MCF 10A (cell line): Measurements from ENCODE around the gene CLMP. TPM values are rescaled to one million over a fixed set of nuclear protein-coding genes. Genes with fewer than 3 reads are reported as not detected.
A peak's percentile ranks its signal among the peaks of the same experiment; 100 is the strongest.
"Not testable (repeated sequence)": the region's sequence is repeated elsewhere in the genome, so short reads cannot be mapped to it uniquely, and the experiment has no call there.

ENCODE experiments used
- BruUV-seq: library from RNA; stranded (reverse); fragments of 400-500 nt; replicated peaks from 2 replicates; lab custom pipeline; 2021; lab: Mats Ljungman, UMichigan
- CTCF ChIA-PET: fragments of 300-600 bp; sonication (Branson Sonifier 250); formaldehyde crosslinking; extraction: SDS; loops from one replicate; lab custom pipeline; 2021; ENCODE audit warnings: antibody characterized with exemption, inconsistent platforms; lab: Yijun Ruan, JAX
- POLR2A ChIA-PET: fragments of 300-600, 350-650 bp; sonication (Branson Sonifier 250); formaldehyde crosslinking; extraction: SDS; loops from one replicate; lab custom pipeline; 2020; ENCODE audit warnings: antibody characterized with exemption, inconsistent platforms; lab: Yijun Ruan, JAX
- DNase-seq: peaks from one replicate; pipeline ENCODE4 v3.0.0-alpha.2; 2018; ENCODE audit not compliant: unreplicated experiment
- H3K27ac Mint-ChIP-seq: one replicate; pipeline ENCODE4 v1.8.0; 2022; ENCODE audit warnings: mild to moderate bottlenecking, low read depth, mixed read lengths; ENCODE audit not compliant: unreplicated experiment
- H3K27me3 Mint-ChIP-seq: one replicate; pipeline ENCODE4 v1.8.0; 2022; ENCODE audit warnings: mixed read lengths; ENCODE audit not compliant: insufficient read depth, unreplicated experiment
- H3K36me3 Mint-ChIP-seq: one replicate; pipeline ENCODE4 v1.8.0; 2022; ENCODE audit warnings: mild to moderate bottlenecking, moderate library complexity, mixed read lengths; ENCODE audit not compliant: insufficient read depth, unreplicated experiment
- H3K4me1 Mint-ChIP-seq: one replicate; pipeline ENCODE4 v1.8.0; 2022; ENCODE audit warnings: mixed read lengths; ENCODE audit not compliant: insufficient read depth, unreplicated experiment
- H3K4me3 Mint-ChIP-seq: one replicate; pipeline ENCODE4 v1.8.0; 2022; ENCODE audit warnings: mild to moderate bottlenecking, moderate library complexity, mixed read lengths; ENCODE audit not compliant: unreplicated experiment
- H3K9me3 Mint-ChIP-seq: one replicate; pipeline ENCODE4 v1.8.0; 2022; ENCODE audit warnings: mixed read lengths; ENCODE audit not compliant: unreplicated experiment
- intact Hi-C: fragments of 100-400 bp; cut with micrococcal nuclease; formaldehyde crosslinking; loops from 2 replicates; pipeline ENCODE4 v1.14.1; 2022
- total RNA-seq: library from RNA; stranded (reverse); gene quantifications from 2 replicates; pipeline ENCODE4 v1.2.3, GENCODE V29; 2022
- TF ChIP-seq, protein P1 (sequence below): fragments of 200-600 bp; IDR thresholded peaks from one replicate; pipeline ENCODE4 v1.8.0; 2022; ENCODE audit warnings: antibody characterized with exemption, mild to moderate bottlenecking; ENCODE audit not compliant: unreplicated experiment

Gene CLMP
- total RNA-seq, 1 experiment from 2014 or later: 86.1 TPM

DNA sequence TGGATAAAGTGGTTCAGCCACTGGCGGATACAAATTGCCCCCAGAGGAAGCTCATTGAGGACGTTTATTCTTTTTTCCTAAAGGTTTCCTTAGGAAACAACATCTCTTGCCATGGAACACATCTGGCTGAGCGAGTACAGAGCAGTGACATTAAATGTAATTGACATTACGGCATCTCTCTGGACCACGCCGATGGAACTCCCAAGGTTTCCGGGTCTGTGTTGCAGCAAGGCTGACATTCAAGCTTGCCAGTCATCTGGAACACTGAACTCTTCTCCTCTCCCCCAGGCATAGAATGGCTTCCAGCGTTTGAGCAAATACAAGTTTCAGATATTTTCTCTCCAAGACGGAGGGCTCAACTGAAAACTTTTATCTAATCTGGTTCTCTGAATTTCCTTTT lies 42.1 kb downstream of the CLMP start:
- Mint-ChIP-seq H3K4me3 (no peak overlapping the region), H3K9me3 (no peaks in the 10 kb centered on the region), H3K4me1 (peaks cover 13% of the 10 kb centered on the region), H3K27ac (no peak overlapping the region), H3K36me3 (peaks cover 20% of the 10 kb centered on the region), H3K27me3 (no peaks in the 10 kb centered on the region)
- intact Hi-C loops: no loop called here
- BruUV-seq: no TSS peak
- TF ChIP-seq, protein P1, sequence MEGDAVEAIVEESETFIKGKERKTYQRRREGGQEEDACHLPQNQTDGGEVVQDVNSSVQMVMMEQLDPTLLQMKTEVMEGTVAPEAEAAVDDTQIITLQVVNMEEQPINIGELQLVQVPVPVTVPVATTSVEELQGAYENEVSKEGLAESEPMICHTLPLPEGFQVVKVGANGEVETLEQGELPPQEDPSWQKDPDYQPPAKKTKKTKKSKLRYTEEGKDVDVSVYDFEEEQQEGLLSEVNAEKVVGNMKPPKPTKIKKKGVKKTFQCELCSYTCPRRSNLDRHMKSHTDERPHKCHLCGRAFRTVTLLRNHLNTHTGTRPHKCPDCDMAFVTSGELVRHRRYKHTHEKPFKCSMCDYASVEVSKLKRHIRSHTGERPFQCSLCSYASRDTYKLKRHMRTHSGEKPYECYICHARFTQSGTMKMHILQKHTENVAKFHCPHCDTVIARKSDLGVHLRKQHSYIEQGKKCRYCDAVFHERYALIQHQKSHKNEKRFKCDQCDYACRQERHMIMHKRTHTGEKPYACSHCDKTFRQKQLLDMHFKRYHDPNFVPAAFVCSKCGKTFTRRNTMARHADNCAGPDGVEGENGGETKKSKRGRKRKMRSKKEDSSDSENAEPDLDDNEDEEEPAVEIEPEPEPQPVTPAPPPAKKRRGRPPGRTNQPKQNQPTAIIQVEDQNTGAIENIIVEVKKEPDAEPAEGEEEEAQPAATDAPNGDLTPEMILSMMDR: no peak
- POLR2A ChIA-PET: interaction anchor here (1.3 kb wide), 1 partner anchor 42 kb away, joined by 3 read pairs; the partner anchor contains the start of gene CLMP
- CTCF ChIA-PET: interaction anchor here (0.6 to 2.2 kb wide), 9 partner anchors 10 to 1457 kb away, joined by 3 to 6 read pairs (median 3); no protein-coding TSS in a partner anchor
- no peak for DNase-seq

DNA sequence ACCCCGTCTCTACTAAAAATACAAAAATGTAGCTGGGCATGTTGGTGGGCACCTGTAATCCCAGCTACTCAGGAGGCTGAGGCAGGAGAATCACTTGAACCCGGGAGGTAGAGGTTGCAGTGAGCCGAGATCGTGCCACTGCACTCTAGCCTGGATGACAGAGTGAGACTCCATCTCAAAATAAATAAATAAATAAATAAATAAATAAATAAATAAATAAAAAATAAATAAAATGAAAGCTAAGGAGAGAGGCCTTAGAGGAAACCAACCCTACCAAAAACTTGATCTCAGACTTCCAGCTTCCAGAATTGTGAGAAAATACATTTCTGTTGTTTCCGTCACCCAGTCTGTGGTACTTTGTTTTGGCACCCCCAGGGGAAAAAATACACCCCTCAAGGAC lies 42.7 kb downstream of the CLMP start:
- H3K4me3 Mint-ChIP-seq, H3K27me3 Mint-ChIP-seq, DNase-seq, H3K9me3 Mint-ChIP-seq, BruUV-seq, intact Hi-C loops: not testable (repeated sequence)
- POLR2A ChIA-PET: interaction anchor here (1.3 kb wide), 1 partner anchor 43 kb away, joined by 3 read pairs; the partner anchor contains the start of gene CLMP
- H3K27ac Mint-ChIP-seq: peak overlapping the region; percentile 15
- CTCF ChIA-PET: interaction anchor here (0.6 to 2.2 kb wide), 10 partner anchors 14 to 1458 kb away, joined by 3 to 7 read pairs (median 3); no protein-coding TSS in a partner anchor
- peaks cover 15% of the 10 kb centered on the region for H3K36me3 Mint-ChIP-seq
- peaks cover 12% of the 10 kb centered on the region for H3K4me1 Mint-ChIP-seq

DNA sequence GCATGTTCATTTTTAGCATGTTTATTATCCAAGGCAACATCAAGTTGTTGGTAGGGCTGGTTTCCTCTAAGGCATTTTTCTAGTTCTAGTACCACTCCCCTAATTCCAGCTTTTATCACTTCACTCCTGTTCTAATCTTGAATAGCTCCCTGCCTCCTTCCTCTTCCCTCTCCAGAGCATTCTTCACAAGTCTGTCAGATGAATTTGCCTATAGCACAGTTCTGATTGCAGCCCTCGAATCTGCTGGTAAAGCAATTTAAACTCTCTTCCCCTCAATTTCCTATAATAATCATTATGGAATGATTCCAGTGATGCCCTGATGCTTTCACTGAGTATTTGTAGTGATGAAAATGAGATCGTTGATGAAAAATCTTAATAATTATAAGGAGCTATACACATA lies 43.3 kb downstream of the CLMP start:
- peaks cover 15% of the 10 kb centered on the region for H3K36me3 Mint-ChIP-seq
- TF ChIP-seq, protein P1: no peak
- peak overlapping the region; percentile 15 for H3K27ac Mint-ChIP-seq
- H3K9me3 Mint-ChIP-seq: no peaks in the 10 kb centered on the region
- no peak for DNase-seq
- intact Hi-C loops: no loop called here
- H3K4me3 Mint-ChIP-seq: no peak overlapping the region
- H3K4me1 Mint-ChIP-seq: peaks cover 18% of the 10 kb centered on the region
- BruUV-seq: no TSS peak
- no peaks in the 10 kb centered on the region for H3K27me3 Mint-ChIP-seq
- ChIA-PET CTCF (interaction anchor here (0.7 to 2.2 kb wide), 7 partner anchors 11 to 94 kb away, joined by 3 to 7 read pairs (median 3); no protein-coding TSS in a partner anchor), POLR2A (interaction anchor here (1.3 kb wide), 1 partner anchor 43 kb away, joined by 3 read pairs; the partner anchor contains the start of gene CLMP)

- TF ChIP-seq, protein P1: no peak
These were observed 43.7 kb downstream of the CLMP start for GRCh38 chr11:123151366-123151765.

More at GRCh38 chr11:123151366-123151765, 43.7 kb downstream of the CLMP start:
- ChIA-PET CTCF (interaction anchor here (0.7 to 2.2 kb wide), 6 partner anchors 11 to 89 kb away, joined by 3 to 7 read pairs (median 4); no protein-coding TSS in a partner anchor), POLR2A (interaction anchor here (1.3 kb wide), 1 partner anchor 44 kb away, joined by 3 read pairs; the partner anchor contains the start of gene CLMP)
- no TSS peak for BruUV-seq
- Mint-ChIP-seq H3K27me3 (no peaks in the 10 kb centered on the region), H3K4me1 (peaks cover 20% of the 10 kb centered on the region), H3K27ac (peak overlapping the region; percentile 15), H3K9me3 (no peaks in the 10 kb centered on the region), H3K4me3 (no peak overlapping the region), H3K36me3 (peaks cover 15% of the 10 kb centered on the region)
- intact Hi-C loops: no loop called here
- no peak for DNase-seq
